Chondrocyte (in vitro differentiated cells): ENCODE measurements around the gene RFX3. TPM values are rescaled to one million over a fixed set of nuclear protein-coding genes. Genes with fewer than 3 reads are reported as not detected.
A peak's percentile ranks its signal among the peaks of the same experiment; 100 is the strongest.

Experiments
- DNase-seq: peaks from one replicate; pipeline ENCODE4 v3.0.0; 2021; ENCODE audit warnings: mixed read lengths, low spot score
- H3K27ac Mint-ChIP-seq: one replicate; pipeline ENCODE4 v1.8.0; 2021; ENCODE audit warnings: mild to moderate bottlenecking, moderate library complexity, mixed read lengths; ENCODE audit not compliant: unreplicated experiment
- H3K27me3 Mint-ChIP-seq: 2 replicates; pipeline ENCODE4 v1.8.0; 2021; ENCODE audit warnings: low read depth, mixed read lengths
- H3K36me3 Mint-ChIP-seq: 2 replicates; pipeline ENCODE4 v1.8.0; 2021; ENCODE audit warnings: low read depth, mixed read lengths
- H3K4me1 Mint-ChIP-seq: 2 replicates; pipeline ENCODE4 v1.8.0; 2021; ENCODE audit warnings: low read depth, mild to moderate bottlenecking, mixed read lengths
- H3K4me3 Mint-ChIP-seq: one replicate; pipeline ENCODE4 v1.8.0; 2021; ENCODE audit warnings: mild to moderate bottlenecking, moderate library complexity, mixed read lengths; ENCODE audit not compliant: unreplicated experiment
- H3K9me3 Mint-ChIP-seq: 2 replicates; pipeline ENCODE4 v1.8.0; 2021; ENCODE audit warnings: low read depth, mixed read lengths
- CTCF ChIP-seq: fragments of 200-600 bp; sonication (generic); IDR thresholded peaks from 2 replicates; pipeline ENCODE4 v1.5.0; 2021; ENCODE audit warnings: antibody characterized with exemption, mild to moderate bottlenecking, moderate library complexity
- total RNA-seq: library from RNA; stranded (reverse); gene quantifications from 3 replicates; pipeline ENCODE4 v1.2.1, GENCODE V29; 2021

Gene RFX3
- total RNA-seq, 1 donor from 2014 or later = 4.1 TPM

GRCh38 chr9:3447788-3448187 lies 78.0 kb downstream of the RFX3 start:
- H3K27me3 Mint-ChIP-seq = no peaks in the 10 kb centered on the region
- H3K36me3 Mint-ChIP-seq = peaks cover 1% of the 10 kb centered on the region
- peaks cover 7% of the 10 kb centered on the region for H3K9me3 Mint-ChIP-seq
- H3K4me1 Mint-ChIP-seq = peaks cover 6% of the 10 kb centered on the region
- no peak overlapping the region for H3K4me3 Mint-ChIP-seq
- no peak overlapping the region for H3K27ac Mint-ChIP-seq
- no peak for DNase-seq
- TF ChIP-seq CTCF = no peak

GRCh38 chr9:3447143-3447542 lies 78.7 kb downstream of the RFX3 start:
- H3K27ac Mint-ChIP-seq = no peak overlapping the region
- peaks cover 7% of the 10 kb centered on the region for H3K9me3 Mint-ChIP-seq
- peaks cover 6% of the 10 kb centered on the region for H3K4me1 Mint-ChIP-seq
- peaks cover 1% of the 10 kb centered on the region for H3K36me3 Mint-ChIP-seq
- TF ChIP-seq CTCF = no peak
- no peaks in the 10 kb centered on the region for H3K27me3 Mint-ChIP-seq
- DNase-seq = no peak
- H3K4me3 Mint-ChIP-seq = no peak overlapping the region

GRCh38 chr9:3446313-3446712 lies 79.5 kb downstream of the RFX3 start:
- DNase-seq = no peak
- Mint-ChIP-seq H3K9me3 (peaks cover 7% of the 10 kb centered on the region), H3K36me3 (no peaks in the 10 kb centered on the region), H3K4me3 (no peak overlapping the region), H3K27me3 (no peaks in the 10 kb centered on the region), H3K27ac (no peak overlapping the region), H3K4me1 (peaks cover 6% of the 10 kb centered on the region)
- no peak for TF ChIP-seq CTCF

- Mint-ChIP-seq H3K27me3 (no peaks in the 10 kb centered on the region), H3K27ac (no peak overlapping the region), H3K36me3 (no peaks in the 10 kb centered on the region), H3K4me1 (peaks cover 6% of the 10 kb centered on the region), H3K4me3 (no peak overlapping the region), H3K9me3 (peaks cover 7% of the 10 kb centered on the region)
- TF ChIP-seq CTCF = no peak
- no peak for DNase-seq
Observed at GRCh38 chr9:3444016-3444415, 81.8 kb downstream of the RFX3 start.

- TF ChIP-seq CTCF = peak; percentile 84
Observed at GRCh38 chr9:3441197-3441816, 84.5 kb downstream of the RFX3 start.

More at GRCh38 chr9:3441197-3441816, 84.5 kb downstream of the RFX3 start:
- H3K27me3 Mint-ChIP-seq = no peaks in the 10 kb centered on the region
- DNase-seq = no peak
- peaks cover 8% of the 10 kb centered on the region for H3K4me1 Mint-ChIP-seq
- no peak overlapping the region for H3K4me3 Mint-ChIP-seq
- H3K9me3 Mint-ChIP-seq = peaks cover 7% of the 10 kb centered on the region
- H3K27ac Mint-ChIP-seq = no peak overlapping the region
- H3K36me3 Mint-ChIP-seq = no peaks in the 10 kb centered on the region
